Measurements from ENCODE around the gene CSF3R.
"Not testable (repeated sequence)": the region's sequence is repeated elsewhere in the genome, so short reads cannot be mapped to it uniquely, and the experiment has no call there.

CSF3R gene

GRCh38 chr1:36512842-36513241 is 30.1 kb upstream of the CSF3R start:
- DNase-seq = no peak

- DNase-seq = no peak
Measured at GRCh38 chr1:36511804-36512798, 29.4 kb upstream of the CSF3R start.

- DNase-seq = not testable (repeated sequence)
Measured at GRCh38 chr1:36511220-36511619, 28.5 kb upstream of the CSF3R start.

GRCh38 chr1:36510418-36510817 is 27.7 kb upstream of the CSF3R start:
- no peak for DNase-seq

- DNase-seq = no peak
Measured at GRCh38 chr1:36508257-36508656, 25.5 kb upstream of the CSF3R start.

- no peak for DNase-seq
Measured at GRCh38 chr1:36506276-36506920, 23.7 kb upstream of the CSF3R start.

GRCh38 chr1:36503733-36504132 is 21.0 kb upstream of the CSF3R start:
- DNase-seq = no peak

- DNase-seq = no peak
Measured at GRCh38 chr1:36503159-36503558, 20.4 kb upstream of the CSF3R start.

- DNase-seq = no peak
Measured at GRCh38 chr1:36502616-36503015, 19.9 kb upstream of the CSF3R start.

GRCh38 chr1:36501911-36502310 is 19.2 kb upstream of the CSF3R start:
- DNase-seq = not testable (repeated sequence)

GRCh38 chr1:36497207-36497606 is 14.5 kb upstream of the CSF3R start:
- no peak for DNase-seq

GRCh38 chr1:36494971-36495370 is 12.3 kb upstream of the CSF3R start:
- no peak for DNase-seq

GRCh38 chr1:36493524-36493923 is 10.8 kb upstream of the CSF3R start:
- DNase-seq = no peak

- no peak for DNase-seq
Measured at GRCh38 chr1:36492491-36492890, 9.8 kb upstream of the CSF3R start.

GRCh38 chr1:36489258-36490051 is 6.7 kb upstream of the CSF3R start:
- DNase-seq = not testable (repeated sequence)

- DNase-seq = no peak
Measured at GRCh38 chr1:36487906-36488305, 5.2 kb upstream of the CSF3R start.

GRCh38 chr1:36487336-36487725 is 4.6 kb upstream of the CSF3R start:
- DNase-seq = not testable (repeated sequence)

- DNase-seq = no peak
Measured at GRCh38 chr1:36486439-36487335, 4.0 kb upstream of the CSF3R start.

GRCh38 chr1:36486093-36486438 is 3.4 kb upstream of the CSF3R start:
- no peak for DNase-seq

- no peak for DNase-seq
Measured at GRCh38 chr1:36484099-36484498, 1.4 kb upstream of the CSF3R start.

GRCh38 chr1:36481771-36482723 is 666 bp downstream of the CSF3R start:
- DNase-seq = no peak

Data from activated CD4-positive, alpha-beta T cell treated with anti-CD3 and anti-CD28 coated beads, Interleukin-2, amount 50 U/mL, for 1 hour (primary cell).